B cell (primary cell): Measurements from ENCODE around the gene EVPL.
A peak's percentile ranks its signal among the peaks of the same experiment; 100 is the strongest.

Source experiments
- CTCF ChIP-seq: fragments of 200-600 bp; IDR thresholded peaks from one replicate; pipeline ENCODE4 v1.8.0; 2022; ENCODE audit warnings: antibody characterized with exemption, mild to moderate bottlenecking
- EZH2 ChIP-seq: IDR thresholded peaks from 2 replicates; pipeline ENCODE4 v1.6.1; 2012; ENCODE audit warnings: borderline replicate concordance, low read depth, mild to moderate bottlenecking, moderate library complexity, low read length; ENCODE audit not compliant: insufficient read depth, poor library complexity, severe bottlenecking

- TF ChIP-seq CTCF, result peak; percentile 98
- no peak for TF ChIP-seq EZH2
These were observed 12.8 kb downstream of the EVPL start for GRCh38 chr17:76014100-76014924.
